Suprapubic skin (tissue), 3 donors: ENCODE data around the gene CLIP2.

Experiments
- EP300 ChIP-seq: sonication (generic); formaldehyde crosslinking; IDR thresholded peaks from one replicate; pipeline ENCODE4 v1.6.1; 2017; ENCODE audit warnings: antibody characterized with exemption
- TF ChIP-seq, protein P1 (sequence below), 2 donors: fragments of 200-600 bp in 1 of 2; fragments of 450-650 bp in 1 of 2; sonication (generic) in 1 of 2; IDR thresholded peaks; one replicate each; pipeline ENCODE4 v1.5.1; 2016 to 2019; ENCODE audit warnings: antibody characterized with exemption in 2 of 2, mild to moderate bottlenecking in 1 of 2, moderate library complexity in 1 of 2

DNA sequence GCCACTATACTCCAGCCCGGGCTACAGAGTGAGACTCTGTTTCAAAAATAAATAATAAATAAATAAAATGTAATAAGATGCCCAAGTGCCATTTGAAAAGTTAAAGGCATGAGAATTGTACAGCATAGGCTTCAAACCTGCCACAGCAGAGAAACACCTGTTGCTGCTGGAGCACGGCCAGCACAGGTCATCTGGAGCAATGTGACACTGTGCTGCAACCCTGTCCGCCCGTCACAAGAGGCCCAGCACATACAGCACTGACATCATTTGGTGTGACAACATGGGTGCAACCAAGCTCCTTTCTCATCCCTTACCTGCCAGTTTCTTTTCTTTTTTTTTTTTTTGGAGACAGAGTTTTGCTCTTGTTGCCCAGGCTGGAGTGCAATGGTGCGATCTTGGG, 36.3 kb upstream of the CLIP2 start:
- TF ChIP-seq, protein P1, sequence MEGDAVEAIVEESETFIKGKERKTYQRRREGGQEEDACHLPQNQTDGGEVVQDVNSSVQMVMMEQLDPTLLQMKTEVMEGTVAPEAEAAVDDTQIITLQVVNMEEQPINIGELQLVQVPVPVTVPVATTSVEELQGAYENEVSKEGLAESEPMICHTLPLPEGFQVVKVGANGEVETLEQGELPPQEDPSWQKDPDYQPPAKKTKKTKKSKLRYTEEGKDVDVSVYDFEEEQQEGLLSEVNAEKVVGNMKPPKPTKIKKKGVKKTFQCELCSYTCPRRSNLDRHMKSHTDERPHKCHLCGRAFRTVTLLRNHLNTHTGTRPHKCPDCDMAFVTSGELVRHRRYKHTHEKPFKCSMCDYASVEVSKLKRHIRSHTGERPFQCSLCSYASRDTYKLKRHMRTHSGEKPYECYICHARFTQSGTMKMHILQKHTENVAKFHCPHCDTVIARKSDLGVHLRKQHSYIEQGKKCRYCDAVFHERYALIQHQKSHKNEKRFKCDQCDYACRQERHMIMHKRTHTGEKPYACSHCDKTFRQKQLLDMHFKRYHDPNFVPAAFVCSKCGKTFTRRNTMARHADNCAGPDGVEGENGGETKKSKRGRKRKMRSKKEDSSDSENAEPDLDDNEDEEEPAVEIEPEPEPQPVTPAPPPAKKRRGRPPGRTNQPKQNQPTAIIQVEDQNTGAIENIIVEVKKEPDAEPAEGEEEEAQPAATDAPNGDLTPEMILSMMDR (IDR thresholded peaks at IDR 0.05): no peak
- TF ChIP-seq EP300: no peak
